Breast epithelium (tissue), 4 donors: ENCODE data around the gene GIMD1. TPM values are rescaled to one million over a fixed set of nuclear protein-coding genes. Genes with fewer than 3 reads are reported as not detected.

Experiments
- DNase-seq, 2 donors: peaks; one replicate each; pipeline ENCODE4 v3.0.0-alpha.2; 2019; ENCODE audit warnings: low spot score in 2 of 2
- H3K27ac ChIP-seq, 2 donors: fragments of 200-600 bp; sonication (generic) in 1 of 2; one replicate each; pipeline ENCODE4 v1.5.1; 2016 to 2019; ENCODE audit warnings: mild to moderate bottlenecking in 1 of 2
- H3K27me3 ChIP-seq, 2 donors: fragments of 200-600 bp; sonication (generic) in 1 of 2; one replicate each; pipeline versions ENCODE4 v1.5.1 to v1.6.0; 2017 to 2019; ENCODE audit warnings: control low read depth in 1 of 2, mild to moderate bottlenecking in 1 of 2
- H3K36me3 ChIP-seq: fragments of 200-600 bp; one replicate; pipeline ENCODE4 v1.5.1; 2019
- H3K4me1 ChIP-seq, 2 donors: fragments of 200-600 bp; sonication (generic); one replicate each; pipeline ENCODE4 v1.5.1; 2016 to 2019; ENCODE audit warnings: control low read depth in 1 of 2
- H3K4me3 ChIP-seq, 3 donors: fragments of 200-600 bp; sonication (generic); 1 replicate in 2 of 3; 2 replicates in 1 of 3; pipeline ENCODE4 v1.5.1; 2016 to 2019; ENCODE audit warnings: mild to moderate bottlenecking in 3 of 3, moderate library complexity in 2 of 3
- H3K9me3 ChIP-seq, 2 donors: fragments of 200-600 bp; sonication (generic) in 1 of 2; one replicate each; pipeline ENCODE4 v1.5.1; 2016 to 2019; ENCODE audit warnings: control low read depth in 1 of 2
- CTCF ChIP-seq, 3 donors: fragments of 450-650 bp; IDR thresholded peaks; one replicate each; pipeline ENCODE4 v1.5.1; 2016 to 2017; ENCODE audit warnings: antibody characterized with exemption in 3 of 3, mild to moderate bottlenecking in 3 of 3, moderate library complexity in 3 of 3
- POLR2A ChIP-seq: fragments of 450-650 bp; IDR thresholded peaks from one replicate; pipeline ENCODE4 v1.6.1; 2016; ENCODE audit warnings: antibody characterized with exemption, mild to moderate bottlenecking, moderate library complexity
- POLR2AphosphoS5 ChIP-seq, 3 donors: sonication (generic); formaldehyde crosslinking; IDR thresholded peaks; one replicate each; pipeline ENCODE4 v1.6.1; 2017; ENCODE audit warnings: antibody characterized with exemption in 3 of 3
- intact Hi-C: fragments of 100-400 bp; cut with DNase I; formaldehyde crosslinking; loops from one replicate; pipeline ENCODE4 v1.15.1; 2023; ENCODE audit warnings: low total_unique reads
- total RNA-seq, 3 donors: library from RNA; depleted of rRNA; stranded (reverse); fragments of >200 nt; gene quantifications; one replicate each; pipeline ENCODE4 v1.1.0, GENCODE V29; 2016

The GIMD1 gene
- total RNA-seq, 3 donors from 2014 or later, result not detected

GRCh38 chr4:106315476-106315967 is 53.1 kb downstream of the GIMD1 start:
- Histone ChIP-seq H3K36me3 (no peaks in the 10 kb centered on the region), H3K27ac (peak overlapping the region; percentile 95 to 97), H3K9me3 (no peaks in the 10 kb centered on the region), H3K4me1 (peaks cover 0 to 23% of the 10 kb centered on the region in 2 donors), H3K4me3 (peak overlapping the region; percentile 72 to 97 (median 96)), H3K27me3 (no peaks in the 10 kb centered on the region)
- peak in 1 of 2 donors; percentile 19 for DNase-seq
- intact Hi-C loops, result no loop called here
- TF ChIP-seq POLR2AphosphoS5 (IDR thresholded peaks at IDR 0.05) (no peak), CTCF (IDR thresholded peaks at IDR 0.05) (no peak), POLR2A (no peak)

GRCh38 chr4:106314960-106315359 is 53.6 kb downstream of the GIMD1 start:
- peaks cover 0 to 23% of the 10 kb centered on the region in 2 donors for H3K4me1 ChIP-seq
- peak overlapping the region in 1 of 2 donors; percentile 95 for H3K27ac ChIP-seq

GRCh38 chr4:106312997-106313522 is 55.5 kb downstream of the GIMD1 start:
- no peak for TF ChIP-seq CTCF (IDR thresholded peaks at IDR 0.05)
- no peaks in the 10 kb centered on the region for H3K27me3 ChIP-seq
- peaks cover 0 to 17% of the 10 kb centered on the region in 2 donors for H3K4me1 ChIP-seq
- intact Hi-C loops, result no loop called here
- no peak overlapping the region for H3K27ac ChIP-seq
- H3K9me3 ChIP-seq, result no peaks in the 10 kb centered on the region
- DNase-seq, result no peak
- no peak overlapping the region for H3K4me3 ChIP-seq
- no peaks in the 10 kb centered on the region for H3K36me3 ChIP-seq

More at GRCh38 chr4:106314960-106315359, 53.6 kb downstream of the GIMD1 start:
- Histone ChIP-seq H3K4me3 (peak overlapping the region; percentile 72 to 97 (median 96)), H3K27me3 (no peaks in the 10 kb centered on the region), H3K36me3 (no peaks in the 10 kb centered on the region), H3K9me3 (no peaks in the 10 kb centered on the region)
- intact Hi-C loops, result no loop called here
- DNase-seq, result no peak
- no peak for TF ChIP-seq POLR2A
- no peak for TF ChIP-seq CTCF (IDR thresholded peaks at IDR 0.05)
- no peak for TF ChIP-seq POLR2AphosphoS5 (IDR thresholded peaks at IDR 0.05)

- intact Hi-C loops, result no loop called here
- no peak overlapping the region for H3K27ac ChIP-seq
- H3K4me1 ChIP-seq, result peaks cover 0 to 10% of the 10 kb centered on the region in 2 donors
- H3K27me3 ChIP-seq, result no peaks in the 10 kb centered on the region
- H3K4me3 ChIP-seq, result no peak overlapping the region
- DNase-seq, result no peak
- peaks cover 2% of the 10 kb centered on the region for H3K36me3 ChIP-seq
- no peaks in the 10 kb centered on the region for H3K9me3 ChIP-seq
- TF ChIP-seq POLR2A, result no peak
- no peak for TF ChIP-seq CTCF (IDR thresholded peaks at IDR 0.05)
- no peak for TF ChIP-seq POLR2AphosphoS5 (IDR thresholded peaks at IDR 0.05)
Measured at GRCh38 chr4:106312377-106312776, 56.2 kb downstream of the GIMD1 start.

Other genes with a start within 250 kb of the GIMD1 start
- gene TBCK, start 52.6 kb downstream of the GIMD1 start, total RNA-seq, result 10 to 100 TPM; 46.9 to 82.3 (median 57.0) TPM
- 10 to 100 TPM; 25.3 to 34.4 (median 28.2) TPM for gene AIMP1, start 52.2 kb downstream of the GIMD1 start, total RNA-seq